Measurements from ENCODE around the gene CHAF1A.

- TF ChIP-seq, protein P1, sequence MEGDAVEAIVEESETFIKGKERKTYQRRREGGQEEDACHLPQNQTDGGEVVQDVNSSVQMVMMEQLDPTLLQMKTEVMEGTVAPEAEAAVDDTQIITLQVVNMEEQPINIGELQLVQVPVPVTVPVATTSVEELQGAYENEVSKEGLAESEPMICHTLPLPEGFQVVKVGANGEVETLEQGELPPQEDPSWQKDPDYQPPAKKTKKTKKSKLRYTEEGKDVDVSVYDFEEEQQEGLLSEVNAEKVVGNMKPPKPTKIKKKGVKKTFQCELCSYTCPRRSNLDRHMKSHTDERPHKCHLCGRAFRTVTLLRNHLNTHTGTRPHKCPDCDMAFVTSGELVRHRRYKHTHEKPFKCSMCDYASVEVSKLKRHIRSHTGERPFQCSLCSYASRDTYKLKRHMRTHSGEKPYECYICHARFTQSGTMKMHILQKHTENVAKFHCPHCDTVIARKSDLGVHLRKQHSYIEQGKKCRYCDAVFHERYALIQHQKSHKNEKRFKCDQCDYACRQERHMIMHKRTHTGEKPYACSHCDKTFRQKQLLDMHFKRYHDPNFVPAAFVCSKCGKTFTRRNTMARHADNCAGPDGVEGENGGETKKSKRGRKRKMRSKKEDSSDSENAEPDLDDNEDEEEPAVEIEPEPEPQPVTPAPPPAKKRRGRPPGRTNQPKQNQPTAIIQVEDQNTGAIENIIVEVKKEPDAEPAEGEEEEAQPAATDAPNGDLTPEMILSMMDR (IDR thresholded peaks at IDR 0.05), result no peak
- no peak for TF ChIP-seq CREB1 (CRISPR knock-in tag; IDR thresholded peaks at IDR 0.05)
- TF ChIP-seq, protein P2, sequence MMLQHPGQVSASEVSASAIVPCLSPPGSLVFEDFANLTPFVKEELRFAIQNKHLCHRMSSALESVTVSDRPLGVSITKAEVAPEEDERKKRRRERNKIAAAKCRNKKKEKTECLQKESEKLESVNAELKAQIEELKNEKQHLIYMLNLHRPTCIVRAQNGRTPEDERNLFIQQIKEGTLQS (CRISPR knock-in tag; conservative IDR thresholded peaks at IDR 0.05), result no peak
- TF ChIP-seq ELF4 (CRISPR knock-in tag; IDR thresholded peaks at IDR 0.05; ENCODE audit: low read depth), result no peak
- TF ChIP-seq ZNF232 (CRISPR knock-in tag; IDR thresholded peaks at IDR 0.05), result no peak
- no peak for TF ChIP-seq USF1 (CRISPR knock-in tag; IDR thresholded peaks at IDR 0.05)
- TF ChIP-seq NFYB (CRISPR knock-in tag; conservative IDR thresholded peaks at IDR 0.05; ENCODE audit: low read depth), result no peak
- no peak for TF ChIP-seq ESRRA (CRISPR knock-in tag; IDR thresholded peaks at IDR 0.05; ENCODE audit: borderline replicate concordance)
- no peak for TF ChIP-seq ZNF512 (CRISPR knock-in tag; IDR thresholded peaks at IDR 0.05; ENCODE audit: borderline replicate concordance)
- TF ChIP-seq FOXP4 (CRISPR knock-in tag; IDR thresholded peaks at IDR 0.05), result no peak
- TF ChIP-seq, protein P3, sequence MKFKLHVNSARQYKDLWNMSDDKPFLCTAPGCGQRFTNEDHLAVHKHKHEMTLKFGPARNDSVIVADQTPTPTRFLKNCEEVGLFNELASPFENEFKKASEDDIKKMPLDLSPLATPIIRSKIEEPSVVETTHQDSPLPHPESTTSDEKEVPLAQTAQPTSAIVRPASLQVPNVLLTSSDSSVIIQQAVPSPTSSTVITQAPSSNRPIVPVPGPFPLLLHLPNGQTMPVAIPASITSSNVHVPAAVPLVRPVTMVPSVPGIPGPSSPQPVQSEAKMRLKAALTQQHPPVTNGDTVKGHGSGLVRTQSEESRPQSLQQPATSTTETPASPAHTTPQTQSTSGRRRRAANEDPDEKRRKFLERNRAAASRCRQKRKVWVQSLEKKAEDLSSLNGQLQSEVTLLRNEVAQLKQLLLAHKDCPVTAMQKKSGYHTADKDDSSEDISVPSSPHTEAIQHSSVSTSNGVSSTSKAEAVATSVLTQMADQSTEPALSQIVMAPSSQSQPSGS (CRISPR knock-in tag; IDR thresholded peaks at IDR 0.05; ENCODE audit: borderline replicate concordance, low read depth), result no peak
- TF ChIP-seq, protein P4, sequence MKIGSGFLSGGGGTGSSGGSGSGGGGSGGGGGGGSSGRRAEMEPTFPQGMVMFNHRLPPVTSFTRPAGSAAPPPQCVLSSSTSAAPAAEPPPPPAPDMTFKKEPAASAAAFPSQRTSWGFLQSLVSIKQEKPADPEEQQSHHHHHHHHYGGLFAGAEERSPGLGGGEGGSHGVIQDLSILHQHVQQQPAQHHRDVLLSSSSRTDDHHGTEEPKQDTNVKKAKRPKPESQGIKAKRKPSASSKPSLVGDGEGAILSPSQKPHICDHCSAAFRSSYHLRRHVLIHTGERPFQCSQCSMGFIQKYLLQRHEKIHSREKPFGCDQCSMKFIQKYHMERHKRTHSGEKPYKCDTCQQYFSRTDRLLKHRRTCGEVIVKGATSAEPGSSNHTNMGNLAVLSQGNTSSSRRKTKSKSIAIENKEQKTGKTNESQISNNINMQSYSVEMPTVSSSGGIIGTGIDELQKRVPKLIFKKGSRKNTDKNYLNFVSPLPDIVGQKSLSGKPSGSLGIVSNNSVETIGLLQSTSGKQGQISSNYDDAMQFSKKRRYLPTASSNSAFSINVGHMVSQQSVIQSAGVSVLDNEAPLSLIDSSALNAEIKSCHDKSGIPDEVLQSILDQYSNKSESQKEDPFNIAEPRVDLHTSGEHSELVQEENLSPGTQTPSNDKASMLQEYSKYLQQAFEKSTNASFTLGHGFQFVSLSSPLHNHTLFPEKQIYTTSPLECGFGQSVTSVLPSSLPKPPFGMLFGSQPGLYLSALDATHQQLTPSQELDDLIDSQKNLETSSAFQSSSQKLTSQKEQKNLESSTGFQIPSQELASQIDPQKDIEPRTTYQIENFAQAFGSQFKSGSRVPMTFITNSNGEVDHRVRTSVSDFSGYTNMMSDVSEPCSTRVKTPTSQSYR (CRISPR knock-in tag; IDR thresholded peaks at IDR 0.05), result no peak
- no peak for TF ChIP-seq FOXP1 (CRISPR knock-in tag; IDR thresholded peaks at IDR 0.05; ENCODE audit: borderline replicate concordance)
- no peak for TF ChIP-seq JUN (CRISPR knock-in tag; IDR thresholded peaks at IDR 0.05)
These were observed 53.5 kb downstream of the CHAF1A start for GRCh38 chr19:4455719-4456475.
